IPS-20b (cell line): ENCODE data around the gene AMY1B.
"Not testable (repeated sequence)": the region's sequence is repeated elsewhere in the genome, so short reads cannot be mapped to it uniquely, and the experiment has no call there.

ENCODE experiments used
- H3K27ac ChIP-seq: one replicate; pipeline ENCODE4 v1.5.1; 2013; ENCODE audit warnings: low read length
- H3K27me3 ChIP-seq: 2 replicates; pipeline ENCODE4 v1.6.1; 2013; ENCODE audit warnings: mild to moderate bottlenecking, low read length, inconsistent platforms; ENCODE audit not compliant: insufficient read depth
- H3K36me3 ChIP-seq: 2 replicates; pipeline ENCODE4 v1.6.1; 2013; ENCODE audit warnings: low read depth, mild to moderate bottlenecking, inconsistent platforms, low read length, moderate library complexity; ENCODE audit not compliant: insufficient read depth
- H3K4me1 ChIP-seq: 2 replicates; pipeline ENCODE4 v1.6.1; 2013; ENCODE audit warnings: mild to moderate bottlenecking, control low read depth, inconsistent platforms, low read length, moderate library complexity; ENCODE audit not compliant: insufficient read depth
- H3K4me3 ChIP-seq: 2 replicates; pipeline ENCODE4 v1.5.1; 2013; ENCODE audit warnings: mild to moderate bottlenecking, low read length, inconsistent platforms
- H3K9ac ChIP-seq: 2 replicates; pipeline ENCODE4 v1.6.1; 2013; ENCODE audit warnings: low read depth, mild to moderate bottlenecking, inconsistent platforms, low read length, moderate library complexity
- H3K9me3 ChIP-seq: 2 replicates; pipeline ENCODE4 v1.6.1; 2013; ENCODE audit warnings: mild to moderate bottlenecking, low read depth, low read length, inconsistent platforms; ENCODE audit not compliant: insufficient read depth

Gene AMY1B

GRCh38 chr1:103696110-103696509 is at the start of gene AMY1B:
Gene AMY1B (minus strand): TSS chr1:103696210. CDS start chr1:103695639, 571 bp downstream.
- H3K4me1 ChIP-seq, H3K27me3 ChIP-seq, H3K4me3 ChIP-seq, H3K27ac ChIP-seq, H3K9ac ChIP-seq, H3K9me3 ChIP-seq, H3K36me3 ChIP-seq: not testable (repeated sequence)

GRCh38 chr1:103745040-103745439 is 49.0 kb upstream of the AMY1B start:
- not testable (repeated sequence) for H3K36me3 ChIP-seq, H3K9ac ChIP-seq, H3K4me3 ChIP-seq, H3K4me1 ChIP-seq, H3K27ac ChIP-seq, H3K27me3 ChIP-seq, H3K9me3 ChIP-seq

GRCh38 chr1:103744449-103744848 is 48.4 kb upstream of the AMY1B start:
- not testable (repeated sequence) for H3K4me1 ChIP-seq, H3K27me3 ChIP-seq, H3K9me3 ChIP-seq, H3K9ac ChIP-seq, H3K4me3 ChIP-seq, H3K27ac ChIP-seq, H3K36me3 ChIP-seq

- H3K36me3 ChIP-seq, H3K9ac ChIP-seq, H3K4me3 ChIP-seq, H3K27me3 ChIP-seq, H3K4me1 ChIP-seq, H3K27ac ChIP-seq, H3K9me3 ChIP-seq: not testable (repeated sequence)
These were observed 42.0 kb upstream of the AMY1B start for GRCh38 chr1:103738031-103738430.

- not testable (repeated sequence) for H3K27ac ChIP-seq, H3K9me3 ChIP-seq, H3K4me3 ChIP-seq, H3K36me3 ChIP-seq, H3K4me1 ChIP-seq, H3K27me3 ChIP-seq, H3K9ac ChIP-seq
These were observed 39.3 kb upstream of the AMY1B start for GRCh38 chr1:103735334-103735733.

GRCh38 chr1:103721473-103721872 is 25.5 kb upstream of the AMY1B start:
- not testable (repeated sequence) for H3K36me3 ChIP-seq, H3K27me3 ChIP-seq, H3K27ac ChIP-seq, H3K4me3 ChIP-seq, H3K9ac ChIP-seq, H3K4me1 ChIP-seq, H3K9me3 ChIP-seq

- H3K27ac ChIP-seq, H3K4me3 ChIP-seq, H3K9me3 ChIP-seq, H3K36me3 ChIP-seq, H3K27me3 ChIP-seq, H3K9ac ChIP-seq, H3K4me1 ChIP-seq: not testable (repeated sequence)
These were observed 21.4 kb upstream of the AMY1B start for GRCh38 chr1:103717404-103717803.

- H3K27me3 ChIP-seq, H3K4me3 ChIP-seq, H3K4me1 ChIP-seq, H3K9ac ChIP-seq, H3K36me3 ChIP-seq, H3K9me3 ChIP-seq, H3K27ac ChIP-seq: not testable (repeated sequence)
These were observed 14.4 kb upstream of the AMY1B start for GRCh38 chr1:103710381-103710780.

- H3K27me3 ChIP-seq, H3K4me1 ChIP-seq, H3K4me3 ChIP-seq, H3K27ac ChIP-seq, H3K9me3 ChIP-seq, H3K9ac ChIP-seq, H3K36me3 ChIP-seq: not testable (repeated sequence)
These were observed 11.7 kb upstream of the AMY1B start for GRCh38 chr1:103707670-103708069.

- not testable (repeated sequence) for H3K9me3 ChIP-seq, H3K27me3 ChIP-seq, H3K9ac ChIP-seq, H3K27ac ChIP-seq, H3K4me3 ChIP-seq, H3K4me1 ChIP-seq, H3K36me3 ChIP-seq
These were observed 5.2 kb upstream of the AMY1B start for GRCh38 chr1:103701256-103701655.

GRCh38 chr1:103700669-103701068 is 4.7 kb upstream of the AMY1B start:
- not testable (repeated sequence) for H3K4me3 ChIP-seq, H3K9ac ChIP-seq, H3K27ac ChIP-seq, H3K9me3 ChIP-seq, H3K27me3 ChIP-seq, H3K4me1 ChIP-seq, H3K36me3 ChIP-seq

GRCh38 chr1:103697430-103697829 is 1.4 kb upstream of the AMY1B start:
- H3K4me1 ChIP-seq, H3K4me3 ChIP-seq, H3K27ac ChIP-seq, H3K36me3 ChIP-seq, H3K9me3 ChIP-seq, H3K27me3 ChIP-seq, H3K9ac ChIP-seq: not testable (repeated sequence)

- H3K4me3 ChIP-seq, H3K9ac ChIP-seq, H3K36me3 ChIP-seq, H3K9me3 ChIP-seq, H3K27me3 ChIP-seq, H3K4me1 ChIP-seq, H3K27ac ChIP-seq: not testable (repeated sequence)
These were observed 19.7 kb downstream of the AMY1B start for GRCh38 chr1:103676335-103676734.
